ENCODE measurements around the gene OR52E4.

Gene OR52E4

GRCh38 chr11:5880329-5880728, at the start of gene OR52E4:
Gene OR52E4 (plus strand): TSS chr11:5880629. CDS start chr11:5884293, 3,664 bp downstream.
- DNase-seq = no peak

- no peak for DNase-seq
Measured at GRCh38 chr11:5831196-5831829, 49.1 kb upstream of the OR52E4 start.

DNA sequence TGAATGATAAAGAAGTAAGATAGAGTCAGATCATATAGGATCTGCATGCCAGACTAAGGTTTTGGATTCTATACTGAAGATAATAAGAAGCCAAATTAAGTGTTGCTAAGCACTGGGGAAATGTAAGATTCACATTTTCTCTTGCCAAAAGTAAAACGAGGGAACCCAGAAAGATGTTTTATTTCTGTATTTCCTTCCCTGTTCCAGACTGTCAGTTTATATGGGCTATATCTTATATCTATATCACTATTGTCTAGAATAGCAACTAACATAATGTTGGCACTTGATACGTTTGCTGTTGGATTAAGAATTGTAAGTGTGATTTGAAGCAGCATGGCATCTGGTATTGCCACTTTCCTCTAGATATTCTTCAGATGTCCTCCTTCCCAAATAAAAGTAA, 47.0 kb upstream of the OR52E4 start:
- no peak for DNase-seq

- no peak for DNase-seq
Measured at GRCh38 chr11:5837695-5838094, 42.7 kb upstream of the OR52E4 start.

DNA sequence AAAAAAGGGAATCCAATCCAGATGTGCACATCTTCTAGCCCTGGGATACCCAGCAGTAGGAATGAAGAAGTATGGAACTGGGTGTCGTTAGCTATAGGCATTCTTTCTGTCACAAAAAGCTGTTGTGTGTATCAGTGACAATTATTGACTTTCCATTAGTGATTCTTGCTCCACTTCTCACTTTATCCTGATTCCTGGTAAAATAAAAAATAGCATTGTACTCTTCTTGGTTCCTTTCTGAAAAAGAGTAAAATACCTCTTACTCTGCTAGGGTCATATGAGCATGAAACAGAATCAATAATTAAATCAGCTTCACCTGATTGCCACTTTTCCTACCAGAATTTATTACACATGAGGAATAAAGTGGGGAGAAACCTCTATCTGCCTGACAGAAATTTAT, 38.6 kb upstream of the OR52E4 start, which contains the start of gene OR52E6:
Gene OR52E6 (minus strand): TSS at position 101 of the 400 bp plus-strand sequence. CDS start 0 bp downstream, at position 101.
- DNase-seq = no peak

GRCh38 chr11:5846701-5847100, 33.7 kb upstream of the OR52E4 start:
- DNase-seq = no peak

- no peak for DNase-seq
Measured at GRCh38 chr11:5847711-5848110, 32.7 kb upstream of the OR52E4 start.

GRCh38 chr11:5851002-5851401, 29.4 kb upstream of the OR52E4 start:
- DNase-seq = no peak

- no peak for DNase-seq
Measured at GRCh38 chr11:5857590-5857989, 22.8 kb upstream of the OR52E4 start, which contains the start of gene OR52E8. Gene OR52E8 (minus strand): TSS chr11:5857690. CDS start chr11:5857690, 0 bp downstream.

DNA sequence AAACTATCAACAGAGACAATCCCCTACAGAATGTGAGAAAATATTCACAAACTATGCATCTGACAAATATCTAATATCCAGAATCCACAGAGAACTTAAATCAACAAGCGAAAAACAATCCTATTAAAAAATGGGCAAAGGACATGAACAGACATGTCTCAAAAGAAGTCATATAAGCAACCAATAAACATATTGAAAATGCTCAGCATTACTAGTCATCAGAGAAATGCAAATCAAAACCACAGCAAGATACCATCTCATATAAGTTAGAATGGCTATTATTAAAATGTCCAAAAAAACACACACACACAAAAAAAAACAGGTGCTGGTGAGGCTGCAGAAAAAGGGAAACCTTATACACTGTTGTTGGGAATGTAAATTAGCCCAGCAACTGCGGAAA, 14.6 kb upstream of the OR52E4 start:
- no peak for DNase-seq

GRCh38 chr11:5878564-5878963, 1.9 kb upstream of the OR52E4 start:
- no peak for DNase-seq

GRCh38 chr11:5881756-5882155, 1.3 kb downstream of the OR52E4 start:
- no peak for DNase-seq

DNA sequence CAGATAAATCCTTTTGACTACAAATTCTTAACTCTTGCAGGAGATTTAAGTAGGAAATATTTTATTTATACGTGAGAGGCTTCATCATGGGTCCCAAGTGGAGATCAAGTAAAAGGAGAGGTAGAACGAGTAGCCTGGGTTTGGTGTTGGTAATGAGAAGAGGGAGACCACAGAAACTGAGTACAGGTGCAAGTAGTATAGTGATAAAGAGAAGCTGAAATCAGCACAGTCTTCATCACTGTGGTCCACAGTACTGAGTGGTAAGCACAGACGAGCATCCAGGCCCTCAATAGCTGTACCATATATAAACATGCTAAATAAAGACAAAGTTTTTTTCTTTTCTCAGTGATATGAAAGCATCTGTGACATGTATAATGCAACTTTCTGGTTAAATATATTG, 6.7 kb downstream of the OR52E4 start:
- DNase-seq = no peak

GRCh38 chr11:5887661-5888060, 7.2 kb downstream of the OR52E4 start:
- no peak for DNase-seq

GRCh38 chr11:5891216-5891800, 10.9 kb downstream of the OR52E4 start:
- no peak for DNase-seq

DNA sequence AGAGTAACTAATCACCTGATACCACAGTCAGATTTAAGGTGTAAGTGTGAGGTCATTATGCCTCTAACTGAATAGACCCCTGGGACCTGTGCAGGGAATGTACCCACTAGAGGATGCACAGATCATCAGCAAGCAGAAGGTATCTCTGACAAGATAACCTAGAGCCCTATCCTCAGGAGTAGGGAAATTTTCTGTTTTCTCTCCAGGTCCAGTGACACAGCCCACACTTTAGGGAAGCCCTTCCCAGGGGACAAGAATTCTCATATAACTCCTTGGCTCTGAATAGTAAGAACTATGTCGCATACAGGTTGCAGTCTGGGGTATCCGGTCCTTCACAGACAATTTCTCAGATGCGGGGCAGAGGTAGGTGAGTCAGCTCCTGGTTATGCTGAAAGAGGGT, 12.5 kb downstream of the OR52E4 start, which contains the start of gene OR52E5:
Gene OR52E5 (plus strand): TSS at position 301 of the 400 bp plus-strand sequence. CDS start 7,569 bp downstream, outside the sequence.
- no peak for DNase-seq

DNA sequence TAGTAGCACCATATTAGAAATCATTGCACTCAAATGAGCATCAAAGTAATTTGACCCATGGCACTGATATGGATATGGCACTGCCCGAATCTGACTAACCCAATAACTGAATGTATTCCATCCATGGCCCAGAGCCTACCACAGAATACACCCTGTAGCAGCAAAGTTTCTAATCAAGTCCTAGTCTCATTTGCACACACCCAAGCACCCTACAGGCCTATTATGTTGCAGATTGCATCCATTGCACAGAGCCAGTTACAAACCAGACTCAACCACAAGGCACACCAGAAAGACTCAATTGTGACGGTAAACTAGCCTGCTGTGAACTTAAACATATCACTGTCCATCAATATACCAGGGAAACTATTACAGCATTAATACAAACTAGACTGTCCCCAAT, 19.1 kb downstream of the OR52E4 start:
- DNase-seq = no peak

DNA sequence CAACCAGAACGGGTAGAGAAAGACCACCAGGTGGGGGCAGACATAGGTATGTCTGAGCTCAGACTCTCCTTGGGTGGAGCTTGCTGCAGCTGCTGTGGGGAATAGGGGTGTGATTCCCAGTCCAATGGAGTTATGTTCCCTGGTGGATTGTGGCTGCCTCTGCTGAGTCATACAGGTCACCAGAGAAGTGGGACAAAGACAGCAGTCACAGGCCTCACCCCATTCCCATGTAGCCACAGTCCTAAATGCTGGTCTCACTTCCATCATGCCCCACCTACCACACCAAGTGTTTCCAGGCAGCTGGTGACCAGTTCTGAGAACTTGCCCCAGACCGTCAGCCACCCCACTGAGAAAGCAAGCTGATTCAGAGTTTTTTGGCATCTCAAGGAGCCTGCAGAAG, 30.1 kb downstream of the OR52E4 start:
- DNase-seq = no peak

DNA sequence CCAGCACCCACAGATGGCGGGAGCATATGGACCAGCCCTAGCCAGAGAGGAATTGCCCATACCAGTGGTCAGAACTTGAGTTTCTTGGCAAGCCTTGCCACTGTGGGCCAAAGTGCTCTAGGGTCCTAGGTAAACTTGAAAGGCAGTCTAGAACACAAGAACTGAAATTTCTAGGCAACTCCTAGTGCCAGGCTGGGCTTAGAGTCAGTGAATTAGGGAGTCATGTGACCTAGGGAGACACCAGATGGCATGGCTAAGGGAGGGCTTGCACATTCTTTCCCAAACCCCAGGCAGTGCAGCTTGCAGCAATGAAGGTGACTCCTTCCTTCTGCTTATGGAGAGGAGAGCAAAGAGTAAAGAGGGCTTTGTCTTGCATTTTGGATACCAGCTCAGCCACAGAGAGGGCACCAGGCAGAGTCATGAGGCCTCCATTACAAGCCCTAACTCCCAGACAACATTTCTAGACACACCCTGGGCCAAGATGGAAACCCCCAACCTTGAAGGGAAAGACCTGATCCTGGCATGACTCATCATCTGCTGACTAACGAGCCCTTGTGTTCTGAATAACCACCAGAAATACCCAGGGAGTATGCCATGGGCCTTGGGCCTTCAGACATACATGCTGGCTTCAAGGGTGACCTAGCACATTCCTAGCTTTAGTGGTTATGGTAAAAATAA, 42.5 kb downstream of the OR52E4 start:
- no peak for DNase-seq

GRCh38 chr11:5923427-5923776, 43.0 kb downstream of the OR52E4 start:
- DNase-seq = no peak

- no peak for DNase-seq
Measured at GRCh38 chr11:5923794-5924193, 43.4 kb downstream of the OR52E4 start.

DNA sequence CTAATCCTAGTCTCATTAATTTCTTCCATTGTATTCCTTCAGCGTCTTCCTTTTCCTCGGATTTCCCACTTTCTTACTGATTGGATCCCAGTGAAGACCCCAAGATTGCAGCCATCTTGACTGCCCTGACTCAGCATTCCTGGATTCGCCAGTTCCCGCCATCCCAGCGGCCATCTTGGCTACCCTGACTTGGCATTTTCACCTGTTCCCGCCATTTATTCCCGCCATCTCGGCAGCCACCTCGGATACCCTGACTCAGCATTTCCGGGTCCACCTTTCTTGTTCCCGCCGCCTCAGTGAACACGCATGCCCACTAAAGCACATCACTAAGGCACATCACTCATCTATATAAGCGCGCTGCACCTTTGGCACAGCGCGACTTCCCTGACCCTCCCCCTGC, 47.8 kb downstream of the OR52E4 start:
- DNase-seq = no peak

- no peak for DNase-seq
Measured at GRCh38 chr11:5928811-5929210, 48.4 kb downstream of the OR52E4 start.

All from SIG-M5 (cell line).